GM12878 (cell line): ENCODE results near the gene ZBED2.

Experiments used
- CBFB ChIP-seq: IDR thresholded peaks from 2 replicates; pipeline ENCODE4 v1.6.1; 2016; ENCODE audit warnings: antibody characterized with exemption, low read depth
- EZH2 ChIP-seq: IDR thresholded peaks from 2 replicates; pipeline ENCODE4 v1.6.1; 2012; ENCODE audit warnings: low read depth, mild to moderate bottlenecking, control low read depth, inconsistent platforms, low read length, borderline replicate concordance; ENCODE audit not compliant: control insufficient read depth
- POLR2AphosphoS5 ChIP-seq: IDR thresholded peaks from 2 replicates; pipeline ENCODE4 v1.6.1; 2011; ENCODE audit warnings: mild to moderate bottlenecking, low read length, inconsistent platforms
- YY1 ChIP-seq: IDR thresholded peaks from 2 replicates; pipeline ENCODE4 v1.6.1; 2011; ENCODE audit warnings: low read depth, mild to moderate bottlenecking, low read length
- TF ChIP-seq, protein P1 (sequence below): fragments of 450-650 bp; IDR thresholded peaks from 2 replicates; pipeline ENCODE4 v1.6.1; 2017; ENCODE audit warnings: mild to moderate bottlenecking

GRCh38 chr3:111568355-111568754 is 26.8 kb downstream of the ZBED2 start:
- TF ChIP-seq POLR2AphosphoS5 (no peak), EZH2 (no peak), YY1 (no peak), CBFB (no peak)
- TF ChIP-seq, protein P1, sequence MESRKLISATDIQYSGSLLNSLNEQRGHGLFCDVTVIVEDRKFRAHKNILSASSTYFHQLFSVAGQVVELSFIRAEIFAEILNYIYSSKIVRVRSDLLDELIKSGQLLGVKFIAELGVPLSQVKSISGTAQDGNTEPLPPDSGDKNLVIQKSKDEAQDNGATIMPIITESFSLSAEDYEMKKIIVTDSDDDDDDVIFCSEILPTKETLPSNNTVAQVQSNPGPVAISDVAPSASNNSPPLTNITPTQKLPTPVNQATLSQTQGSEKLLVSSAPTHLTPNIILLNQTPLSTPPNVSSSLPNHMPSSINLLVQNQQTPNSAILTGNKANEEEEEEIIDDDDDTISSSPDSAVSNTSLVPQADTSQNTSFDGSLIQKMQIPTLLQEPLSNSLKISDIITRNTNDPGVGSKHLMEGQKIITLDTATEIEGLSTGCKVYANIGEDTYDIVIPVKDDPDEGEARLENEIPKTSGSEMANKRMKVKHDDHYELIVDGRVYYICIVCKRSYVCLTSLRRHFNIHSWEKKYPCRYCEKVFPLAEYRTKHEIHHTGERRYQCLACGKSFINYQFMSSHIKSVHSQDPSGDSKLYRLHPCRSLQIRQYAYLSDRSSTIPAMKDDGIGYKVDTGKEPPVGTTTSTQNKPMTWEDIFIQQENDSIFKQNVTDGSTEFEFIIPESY: no peak
